DND-41 (cell line): ENCODE measurements around the gene GLIPR1L2.
A peak's percentile ranks its signal among the peaks of the same experiment; 100 is the strongest.
"Not testable (repeated sequence)": the region's sequence is repeated elsewhere in the genome, so short reads cannot be mapped to it uniquely, and the experiment has no call there.

Experiments used
- ATAC-seq: fragments of 200-7000 bp; cut with Tn5 transposase; 3 replicates; pipeline ENCODE4 v1.9.1; 2021; ENCODE audit warnings: low read depth; ENCODE audit not compliant: insufficient read depth
- DNase-seq: peaks from one replicate; pipeline ENCODE4 v3.0.0-alpha.2; 2020
- H2AFZ ChIP-seq: 2 replicates; pipeline ENCODE4 v1.6.0; 2012; ENCODE audit warnings: low read depth, low read length
- H3K27ac ChIP-seq: 2 replicates; pipeline ENCODE4 v1.5.1; 2012; ENCODE audit warnings: low read length, inconsistent platforms
- H3K27me3 ChIP-seq: fragments of 200-600 bp; sonication (generic); 2 replicates; pipeline ENCODE4 v1.6.0; 2012; ENCODE audit warnings: low read length, mild to moderate bottlenecking, inconsistent platforms; ENCODE audit not compliant: insufficient read depth, poor library complexity
- H3K36me3 ChIP-seq: 2 replicates; pipeline ENCODE4 v1.5.1; 2012; ENCODE audit warnings: low read length, inconsistent platforms; ENCODE audit not compliant: insufficient read depth
- H3K4me1 ChIP-seq: 2 replicates; pipeline ENCODE4 v1.5.1; 2012; ENCODE audit warnings: mild to moderate bottlenecking, low read length; ENCODE audit not compliant: insufficient read depth
- H3K4me2 ChIP-seq: 2 replicates; pipeline ENCODE4 v1.6.0; 2012; ENCODE audit warnings: mild to moderate bottlenecking, moderate library complexity, low read length, inconsistent platforms; ENCODE audit not compliant: insufficient read depth
- H3K4me3 ChIP-seq, 2 experiments: fragments of 200-600 bp in 1 of 2; shearing (Covaris generic) in 1 of 2; 2 replicates each; pipeline ENCODE4 v1.5.1; 2012 to 2016; ENCODE audit warnings: inconsistent platforms in 2 of 2, low read length in 2 of 2, mild to moderate bottlenecking in 2 of 2, low read depth in 1 of 2, moderate library complexity in 1 of 2
- H3K79me2 ChIP-seq: 2 replicates; pipeline ENCODE4 v1.6.0; 2012; ENCODE audit warnings: low read length, inconsistent platforms; ENCODE audit not compliant: insufficient read depth
- H3K9ac ChIP-seq: 2 replicates; pipeline ENCODE4 v1.6.0; 2012; ENCODE audit warnings: low read depth, mild to moderate bottlenecking, inconsistent platforms, low read length, moderate library complexity
- H3K9me3 ChIP-seq: 2 replicates; pipeline ENCODE4 v1.5.1; 2012; ENCODE audit warnings: low read length, moderate library complexity, mild to moderate bottlenecking, inconsistent platforms; ENCODE audit not compliant: insufficient read depth, severe bottlenecking
- H4K20me1 ChIP-seq: 2 replicates; pipeline ENCODE4 v1.6.0; 2012; ENCODE audit warnings: low read length; ENCODE audit not compliant: insufficient read depth
- EZH2 ChIP-seq: IDR thresholded peaks from 3 replicates; pipeline ENCODE4 v1.6.1; 2012; ENCODE audit warnings: borderline replicate concordance, low read depth, mild to moderate bottlenecking, moderate library complexity, low read length, inconsistent platforms; ENCODE audit not compliant: severe bottlenecking
- TF ChIP-seq, protein P1 (sequence below): IDR thresholded peaks from 2 replicates; pipeline ENCODE4 v1.5.1; 2012; ENCODE audit warnings: borderline replicate concordance, low read length, moderate library complexity, mild to moderate bottlenecking; ENCODE audit not compliant: poor library complexity, severe bottlenecking; ENCODE audit errors: extremely low read depth

The GLIPR1L2 gene

DNA sequence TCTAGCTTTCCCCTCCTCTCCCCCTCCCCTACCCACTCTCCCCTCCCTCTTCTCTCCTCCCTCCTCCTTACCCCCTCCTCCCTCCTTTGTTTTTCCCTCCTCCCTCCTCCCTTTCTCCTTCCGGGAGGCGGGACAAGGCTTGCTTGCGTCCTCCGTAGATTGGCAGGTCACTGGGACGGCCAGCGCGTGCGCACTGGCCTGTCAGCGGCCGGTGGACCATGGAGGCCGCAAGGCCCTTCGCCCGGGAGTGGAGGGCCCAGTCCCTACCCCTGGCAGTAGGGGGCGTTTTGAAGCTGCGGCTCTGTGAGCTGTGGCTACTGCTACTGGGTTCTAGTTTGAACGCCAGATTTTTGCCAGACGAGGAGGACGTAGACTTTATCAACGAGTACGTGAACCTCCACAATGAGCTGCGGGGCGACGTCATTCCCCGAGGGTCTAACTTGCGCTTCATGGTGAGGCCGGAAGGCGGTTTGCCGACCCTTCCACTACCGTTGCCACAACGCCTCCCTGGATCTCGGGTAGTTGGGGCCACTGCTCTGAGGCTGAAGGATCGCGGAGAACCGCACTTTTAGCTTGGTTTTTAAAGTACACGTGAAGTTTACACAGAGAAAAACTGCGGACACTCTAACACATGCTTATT, at the start of gene GLIPR1L2:
GLIPR1L2 (plus strand) TSS at position 191 of the 640 bp plus-strand sequence; CDS start at position 219, 28 bp downstream.
- Histone ChIP-seq H3K4me1 (peaks cover 50% of the 10 kb centered on the region), H4K20me1 (no peaks in the 10 kb centered on the region), H3K9me3 (no peaks in the 10 kb centered on the region), H3K79me2 (no peaks in the 10 kb centered on the region; the same call in 1 of the 2 replicates), H3K27ac (peak within 1 kb of the TSS; percentile 99), H3K36me3 (no peaks in the 10 kb centered on the region), H3K4me3 (peak within 1 kb of the TSS; percentile 40 to 74; a peak in 3 of 4 replicates), H2AFZ (peak within 1 kb of the TSS; percentile 99), H3K4me2 (peak within 1 kb of the TSS; percentile 79), H3K27me3 (no peaks in the 10 kb centered on the region), H3K9ac (peak within 1 kb of the TSS; percentile 78)
- TF ChIP-seq, protein P1, sequence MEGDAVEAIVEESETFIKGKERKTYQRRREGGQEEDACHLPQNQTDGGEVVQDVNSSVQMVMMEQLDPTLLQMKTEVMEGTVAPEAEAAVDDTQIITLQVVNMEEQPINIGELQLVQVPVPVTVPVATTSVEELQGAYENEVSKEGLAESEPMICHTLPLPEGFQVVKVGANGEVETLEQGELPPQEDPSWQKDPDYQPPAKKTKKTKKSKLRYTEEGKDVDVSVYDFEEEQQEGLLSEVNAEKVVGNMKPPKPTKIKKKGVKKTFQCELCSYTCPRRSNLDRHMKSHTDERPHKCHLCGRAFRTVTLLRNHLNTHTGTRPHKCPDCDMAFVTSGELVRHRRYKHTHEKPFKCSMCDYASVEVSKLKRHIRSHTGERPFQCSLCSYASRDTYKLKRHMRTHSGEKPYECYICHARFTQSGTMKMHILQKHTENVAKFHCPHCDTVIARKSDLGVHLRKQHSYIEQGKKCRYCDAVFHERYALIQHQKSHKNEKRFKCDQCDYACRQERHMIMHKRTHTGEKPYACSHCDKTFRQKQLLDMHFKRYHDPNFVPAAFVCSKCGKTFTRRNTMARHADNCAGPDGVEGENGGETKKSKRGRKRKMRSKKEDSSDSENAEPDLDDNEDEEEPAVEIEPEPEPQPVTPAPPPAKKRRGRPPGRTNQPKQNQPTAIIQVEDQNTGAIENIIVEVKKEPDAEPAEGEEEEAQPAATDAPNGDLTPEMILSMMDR = peak; percentile 89
- TF ChIP-seq EZH2 = no peak
- DNase-seq = peak; percentile 94
- ATAC-seq = peak; percentile 90

DNA sequence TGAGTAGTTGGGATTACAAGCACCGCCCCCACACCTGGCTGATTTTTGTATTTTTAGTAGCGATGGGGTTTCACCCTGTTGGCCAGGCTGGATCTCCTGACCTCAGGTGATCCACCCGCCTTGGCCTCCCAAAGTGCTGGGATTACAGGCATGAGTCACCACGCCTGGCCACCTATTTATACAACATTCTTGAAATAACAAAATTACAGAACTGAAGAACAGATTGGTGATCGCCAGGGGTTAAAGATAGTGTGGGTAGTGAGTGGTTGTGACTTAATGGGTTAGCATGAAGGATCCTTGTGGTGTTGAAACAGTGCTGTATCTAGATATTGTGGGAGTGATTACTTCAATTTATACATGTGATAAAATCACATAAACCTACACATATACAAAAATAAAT, 49.0 kb upstream of the GLIPR1L2 start:
- H3K9ac ChIP-seq = no peak overlapping the region
- TF ChIP-seq, protein P1 = no peak
- no peak for ATAC-seq

DNA sequence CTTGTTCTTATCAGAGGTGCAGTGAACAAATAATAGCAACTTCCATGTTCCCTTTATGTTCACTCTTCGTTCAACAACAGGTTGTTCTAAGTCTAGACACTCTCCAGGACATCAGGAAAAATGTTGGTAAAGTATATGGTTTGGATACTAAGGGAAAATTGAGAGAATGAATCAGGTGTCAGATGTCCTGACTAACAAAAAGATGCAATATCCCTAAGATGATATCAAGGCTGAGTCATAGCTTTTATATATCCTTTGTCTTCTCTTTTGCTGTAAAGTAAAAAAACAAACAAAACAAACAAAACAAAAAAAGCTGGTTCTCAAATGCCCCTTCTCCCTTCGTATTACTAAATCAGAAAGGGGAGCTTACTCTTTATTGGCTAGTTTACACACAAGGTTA, 45.4 kb upstream of the GLIPR1L2 start:
- Histone ChIP-seq H3K4me2 (no peak overlapping the region), H3K9me3 (no peaks in the 10 kb centered on the region), H3K9ac (no peak overlapping the region), H2AFZ (no peak overlapping the region), H3K79me2 (no peaks in the 10 kb centered on the region), H3K4me3 (no peak overlapping the region), H3K27ac (no peak overlapping the region), H3K36me3 (no peaks in the 10 kb centered on the region), H3K4me1 (peaks cover 7% of the 10 kb centered on the region), H4K20me1 (no peaks in the 10 kb centered on the region), H3K27me3 (no peaks in the 10 kb centered on the region)
- no peak for TF ChIP-seq EZH2
- TF ChIP-seq, protein P1 = no peak
- no peak for ATAC-seq
- DNase-seq = no peak

More for the DNA sequence above, 49.0 kb upstream of the GLIPR1L2 start:
- Histone ChIP-seq H3K27ac (no peak overlapping the region), H3K79me2 (no peaks in the 10 kb centered on the region), H4K20me1 (no peaks in the 10 kb centered on the region), H3K4me3 (no peak overlapping the region), H3K27me3 (no peaks in the 10 kb centered on the region), H3K36me3 (no peaks in the 10 kb centered on the region), H3K9me3 (no peaks in the 10 kb centered on the region), H2AFZ (no peak overlapping the region), H3K4me2 (no peak overlapping the region), H3K4me1 (no peaks in the 10 kb centered on the region; the same call in 1 of the 2 replicates)
- no peak for DNase-seq

DNA sequence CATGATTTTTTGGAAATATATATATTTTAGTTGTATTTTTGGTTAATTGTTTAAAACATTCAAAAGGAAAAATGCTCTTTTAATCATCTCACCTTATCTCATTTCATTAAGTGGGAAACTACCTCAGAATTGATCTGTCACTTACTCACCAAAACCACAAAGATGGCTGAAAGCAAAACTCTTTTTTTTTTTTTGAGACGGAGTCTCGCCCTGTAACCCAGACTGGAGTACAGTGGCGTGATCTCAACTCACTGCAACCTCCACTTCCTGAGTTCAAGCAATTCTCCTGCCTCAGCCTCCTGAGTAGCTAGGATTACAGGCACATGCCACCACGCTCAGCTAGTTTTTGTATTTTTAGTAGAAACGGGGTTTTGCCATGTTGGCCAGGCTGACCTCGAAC, 44.7 kb upstream of the GLIPR1L2 start:
- not testable (repeated sequence) for H3K27ac ChIP-seq, H3K36me3 ChIP-seq, ATAC-seq, H3K4me2 ChIP-seq, H3K9me3 ChIP-seq, H3K27me3 ChIP-seq, H3K9ac ChIP-seq, H3K4me3 ChIP-seq, H4K20me1 ChIP-seq, H2AFZ ChIP-seq, H3K79me2 ChIP-seq
- peaks cover 14% of the 10 kb centered on the region for H3K4me1 ChIP-seq
- DNase-seq = peak; percentile 20
